Bronchial smooth muscle cell (primary cell): Measurements from ENCODE around the gene OR51A2. TPM values are rescaled to one million over a fixed set of nuclear protein-coding genes. Genes with fewer than 3 reads are reported as not detected.

Experiments used
- total RNA-seq: library from RNA; depleted of rRNA; stranded (reverse); fragments of >200 nt; gene quantifications from 2 replicates; pipeline ENCODE4 v1.2.1, GENCODE V29; 2014

The OR51A2 gene
- not detected in 2 replicates for total RNA-seq

GRCh38 chr11:4955613-4956012, at the start of gene OR51A2:
Gene OR51A2, minus strand, starts transcription at chr11:4955713. Its CDS starts 0 bp downstream, at chr11:4955713.

GRCh38 chr11:4994551-4994950, 39.0 kb upstream of the OR51A2 start, which contains the start of gene OR51L1:
Gene OR51L1, plus strand, starts transcription at chr11:4994851. Its CDS starts 4,132 bp downstream, at chr11:4998983.

GRCh38 chr11:4947505-4947904, 8.0 kb downstream of the OR51A2 start, which contains the start of gene OR51A4:
Gene OR51A4, minus strand, starts transcription at chr11:4947605. Its CDS starts 505 bp downstream, at chr11:4947100.

GRCh38 chr11:4924239-4924638, 31.3 kb downstream of the OR51A2 start, which contains the start of gene OR51G1:
Gene OR51G1, minus strand, starts transcription at chr11:4924339. Its CDS starts 0 bp downstream, at chr11:4924339.

GRCh38 chr11:4919250-4919649, 36.3 kb downstream of the OR51A2 start, which contains the start of gene OR51G2:
Gene OR51G2, minus strand, starts transcription at chr11:4919350. Its CDS starts 3,687 bp downstream, at chr11:4915663.

Other genes starting within 250 kb of the OR51A2 start
- not detected in 2 replicates for gene OR51F1, start 185.8 kb downstream of the OR51A2 start, total RNA-seq
- not detected in 2 replicates for gene OR52R1, start 151.3 kb downstream of the OR51A2 start, total RNA-seq
- gene OR51F2, start 134.4 kb downstream of the OR51A2 start, total RNA-seq, result not detected in 2 replicates
- not detected in 2 replicates for gene OR51S1, start 106.5 kb downstream of the OR51A2 start, total RNA-seq
- not detected in 2 replicates for gene OR51T1, start 73.8 kb downstream of the OR51A2 start, total RNA-seq
- not detected in 2 replicates for gene OR51A7, start 51.9 kb downstream of the OR51A2 start, total RNA-seq
- gene OR51G2, start 36.4 kb downstream of the OR51A2 start, total RNA-seq, result not detected in 2 replicates
- gene OR51G1, start 31.4 kb downstream of the OR51A2 start, total RNA-seq, result not detected in 2 replicates
- gene OR51A4, start 8.1 kb downstream of the OR51A2 start, total RNA-seq, result not detected in 2 replicates
- gene OR51L1, start 39.1 kb upstream of the OR51A2 start, total RNA-seq, result not detected in 2 replicates
- gene OR52J3, start 90.8 kb upstream of the OR51A2 start, total RNA-seq, result not detected in 2 replicates
- gene OR52E2, start 103.9 kb upstream of the OR51A2 start, total RNA-seq, result not detected in 2 replicates
- 0.16 TPM in 1 of 2 replicates, not detected in the other for gene OR52E1, start 113.9 kb upstream of the OR51A2 start, total RNA-seq
- gene OR52A5, start 182.6 kb upstream of the OR51A2 start, total RNA-seq, result not detected in 2 replicates
- not detected in 2 replicates for gene OR52A1, start 199.0 kb upstream of the OR51A2 start, total RNA-seq
- not detected in 2 replicates for gene OR51V1, start 245.0 kb upstream of the OR51A2 start, total RNA-seq